ENCODE data around the gene GOLGA6L25. TPM values are rescaled to one million over a fixed set of nuclear protein-coding genes. Genes with fewer than 3 reads are reported as not detected.
"Not testable (repeated sequence)": the region's sequence is repeated elsewhere in the genome, so short reads cannot be mapped to it uniquely, and the experiment has no call there.

The GOLGA6L25 gene
- total and polyA plus RNA-seq, 9 of the 15 experiments (the other 6 are each of a cell fraction or from before 2014, with no cell fraction given), result not detected

DNA sequence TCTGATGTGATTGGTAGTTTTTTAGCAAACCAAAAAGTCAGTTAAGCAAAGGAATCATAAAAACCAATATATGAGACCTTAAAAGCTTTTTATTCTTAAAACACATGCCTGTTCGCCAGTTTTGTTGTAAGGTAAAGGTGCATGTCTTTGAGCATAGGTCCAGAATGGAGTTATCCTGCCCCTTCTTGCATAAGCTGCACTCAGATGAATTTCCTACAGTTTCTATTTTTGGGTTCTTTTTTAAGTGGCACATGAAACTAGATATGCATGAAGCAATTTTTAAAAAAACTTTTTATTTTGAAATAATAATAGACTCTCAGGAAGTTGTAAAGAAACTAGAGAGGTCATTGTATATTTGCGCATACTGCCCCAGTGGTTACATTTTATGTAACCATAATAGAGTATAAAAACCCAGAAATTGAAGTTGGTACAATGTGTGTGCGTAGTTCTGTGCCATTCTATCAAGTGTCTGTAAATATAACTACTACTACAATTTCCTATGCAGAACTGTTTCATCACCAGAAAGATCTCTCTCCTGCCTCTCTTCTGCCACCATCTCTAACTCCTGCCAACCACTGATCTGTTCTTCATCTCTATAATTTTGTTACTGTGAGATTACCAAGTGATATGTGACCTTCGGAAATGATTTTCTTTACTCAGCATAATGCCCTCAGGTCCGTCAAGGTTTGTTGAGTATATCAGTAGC, 40.2 kb downstream of the GOLGA6L25 start:
- POLR2A ChIA-PET; intact Hi-C loops (cut with micrococcal nuclease); FAIRE-seq; H3K27ac ChIP-seq (ENCODE audit: extremely low read depth, low read depth, low read length); H3K4me3 ChIP-seq; in situ Hi-C loops (cut with MboI); H3K79me2 ChIP-seq (ENCODE audit: control insufficient read depth, insufficient read depth, low read length); H3K9me3 ChIP-seq (replicated peaks; ENCODE audit: control insufficient read depth, insufficient read depth, low read depth, low read length); H3K27me3 ChIP-seq (ENCODE audit: control insufficient read depth in 2 of 2, insufficient read depth in 2 of 2, low read length in 2 of 2); H4K20me1 ChIP-seq (replicated peaks; ENCODE audit: control insufficient read depth, insufficient read depth, low read length); DNase-seq (ENCODE audit: extremely low read depth in 1 of 4, low spot score in 3 of 4); H3K9ac ChIP-seq (ENCODE audit: insufficient read depth in 1 of 2, low read depth in 2 of 2, low read length in 2 of 2); H3K4me1 ChIP-seq (replicated peaks in 1 of 2; ENCODE audit: control insufficient read depth in 2 of 2, insufficient read depth in 2 of 2, low read length in 2 of 2); H2AFZ ChIP-seq (ENCODE audit: low read depth, low read length); H3K4me2 ChIP-seq (ENCODE audit: insufficient read depth, low read length); ATAC-seq; H3K9me1 ChIP-seq (ENCODE audit: control insufficient read depth, insufficient read depth, low read length); CTCF ChIA-PET (ENCODE audit: low intra/inter-chr PET ratio); H3K36me3 ChIP-seq (ENCODE audit: control insufficient read depth, insufficient read depth, low read length): not testable (repeated sequence)
- TSS peak; percentile 32 for BruUV-seq (replicated peaks)
- no CpG with 5 or more reads among the region's 5 CpGs for WGBS (ENCODE audit: insufficient coverage, low coverage, missing lambda C conversion rate)

DNA sequence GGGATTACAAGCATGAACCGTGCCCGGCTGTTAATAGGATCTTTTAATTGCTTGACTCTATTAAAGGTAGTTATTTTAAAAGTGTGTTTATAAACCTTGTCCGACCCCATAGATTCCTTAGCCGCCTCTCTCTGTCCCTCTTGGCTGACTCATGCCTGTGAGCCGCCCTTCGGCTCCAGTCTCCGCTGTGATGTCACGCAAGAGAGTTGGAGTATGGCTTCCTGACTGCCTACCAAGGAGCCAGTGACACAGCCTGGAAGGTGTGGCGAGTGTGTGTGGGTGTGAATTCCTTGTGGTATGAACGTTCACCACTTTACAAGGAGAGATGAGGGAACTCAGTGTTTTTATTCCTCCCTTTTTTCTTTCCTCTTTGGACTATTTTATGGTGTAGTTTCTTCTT, 44.1 kb downstream of the GOLGA6L25 start:
- ATAC-seq, result 0 out of 3 replicates have a peak, but pooled peaks have one; percentile 39
- H3K9me3 ChIP-seq (replicated peaks; ENCODE audit: control insufficient read depth, insufficient read depth, low read depth, low read length); BruUV-seq (replicated peaks); H4K20me1 ChIP-seq (replicated peaks; ENCODE audit: control insufficient read depth, insufficient read depth, low read length); H3K4me3 ChIP-seq; POLR2A ChIA-PET; intact Hi-C loops (cut with micrococcal nuclease); H3K79me2 ChIP-seq (ENCODE audit: control insufficient read depth, insufficient read depth, low read length); FAIRE-seq; H3K4me1 ChIP-seq (replicated peaks in 1 of 2; ENCODE audit: control insufficient read depth in 2 of 2, insufficient read depth in 2 of 2, low read length in 2 of 2); in situ Hi-C loops (cut with MboI); DNase-seq (ENCODE audit: extremely low read depth in 1 of 4, low spot score in 3 of 4); H3K9ac ChIP-seq (ENCODE audit: insufficient read depth in 1 of 2, low read depth in 2 of 2, low read length in 2 of 2); H3K9me1 ChIP-seq (ENCODE audit: control insufficient read depth, insufficient read depth, low read length); H3K27me3 ChIP-seq (ENCODE audit: control insufficient read depth in 2 of 2, insufficient read depth in 2 of 2, low read length in 2 of 2); CTCF ChIA-PET (ENCODE audit: low intra/inter-chr PET ratio); H3K4me2 ChIP-seq (ENCODE audit: insufficient read depth, low read length); H2AFZ ChIP-seq (ENCODE audit: low read depth, low read length); H3K27ac ChIP-seq (ENCODE audit: extremely low read depth, low read depth, low read length); H3K36me3 ChIP-seq (ENCODE audit: control insufficient read depth, insufficient read depth, low read length): not testable (repeated sequence)
- WGBS (ENCODE audit: insufficient coverage, low coverage, missing lambda C conversion rate), result no CpG with 5 or more reads among the region's 10 CpGs

DNA sequence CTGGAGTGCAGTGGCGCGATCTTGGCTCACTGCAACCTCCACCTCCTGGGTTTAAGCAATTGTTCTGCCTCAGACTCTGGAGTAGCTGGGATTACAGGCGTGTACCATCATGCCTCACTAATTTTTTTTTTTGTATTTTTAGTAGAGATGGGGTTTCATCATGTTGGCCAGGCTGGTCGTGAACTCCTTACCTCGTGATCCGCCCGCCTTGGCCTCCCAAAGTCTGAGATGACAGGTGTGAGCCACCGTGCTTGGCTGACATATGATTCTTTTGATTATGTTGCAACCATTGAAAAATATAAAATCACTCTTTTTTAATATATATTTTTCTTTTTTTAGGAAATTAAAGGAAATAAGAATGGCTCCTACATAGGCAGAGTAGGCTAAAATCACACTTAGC, 44.8 kb downstream of the GOLGA6L25 start:
- POLR2A ChIA-PET; H2AFZ ChIP-seq (ENCODE audit: low read depth, low read length); H3K4me1 ChIP-seq (replicated peaks in 1 of 2; ENCODE audit: control insufficient read depth in 2 of 2, insufficient read depth in 2 of 2, low read length in 2 of 2); CTCF ChIA-PET (ENCODE audit: low intra/inter-chr PET ratio); H3K27ac ChIP-seq (ENCODE audit: extremely low read depth, low read depth, low read length); H3K27me3 ChIP-seq (ENCODE audit: control insufficient read depth in 2 of 2, insufficient read depth in 2 of 2, low read length in 2 of 2); H3K36me3 ChIP-seq (ENCODE audit: control insufficient read depth, insufficient read depth, low read length); intact Hi-C loops (cut with micrococcal nuclease); H3K4me3 ChIP-seq; DNase-seq (ENCODE audit: extremely low read depth in 1 of 4, low spot score in 3 of 4); FAIRE-seq; ATAC-seq; in situ Hi-C loops (cut with MboI); H4K20me1 ChIP-seq (replicated peaks; ENCODE audit: control insufficient read depth, insufficient read depth, low read length); H3K4me2 ChIP-seq (ENCODE audit: insufficient read depth, low read length); H3K9me1 ChIP-seq (ENCODE audit: control insufficient read depth, insufficient read depth, low read length); H3K79me2 ChIP-seq (ENCODE audit: control insufficient read depth, insufficient read depth, low read length); H3K9me3 ChIP-seq (replicated peaks; ENCODE audit: control insufficient read depth, insufficient read depth, low read depth, low read length); H3K9ac ChIP-seq (ENCODE audit: insufficient read depth in 1 of 2, low read depth in 2 of 2, low read length in 2 of 2); BruUV-seq (replicated peaks): not testable (repeated sequence)
- WGBS (ENCODE audit: insufficient coverage, low coverage, missing lambda C conversion rate), result 96% methylated on average over 5 of the region's 8 CpGs

DNA sequence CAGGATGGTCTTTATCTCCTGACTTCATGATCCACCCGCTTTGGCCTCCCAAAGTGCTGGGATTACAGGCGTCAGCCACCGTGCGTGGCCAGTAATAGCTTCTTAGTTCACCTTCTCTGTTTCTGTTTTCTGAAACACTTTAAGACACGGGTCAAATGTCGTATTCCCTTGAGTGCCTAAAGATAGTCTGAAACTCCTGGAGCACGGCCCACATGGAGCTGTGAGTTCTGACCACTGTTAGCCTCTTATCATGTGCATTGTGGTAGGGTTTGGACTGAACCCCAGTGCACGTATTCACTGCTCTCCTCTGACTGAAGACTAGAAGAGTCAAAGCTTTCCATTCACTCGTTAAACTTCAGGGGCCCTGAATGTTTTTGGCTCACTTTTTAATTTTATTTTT, 48.8 kb downstream of the GOLGA6L25 start:
- WGBS (ENCODE audit: insufficient coverage, low coverage, missing lambda C conversion rate), result no CpG with 5 or more reads among the region's 9 CpGs
- CTCF ChIA-PET (ENCODE audit: low intra/inter-chr PET ratio); H3K4me3 ChIP-seq; H4K20me1 ChIP-seq (replicated peaks; ENCODE audit: control insufficient read depth, insufficient read depth, low read length); H3K9ac ChIP-seq (ENCODE audit: insufficient read depth in 1 of 2, low read depth in 2 of 2, low read length in 2 of 2); H2AFZ ChIP-seq (ENCODE audit: low read depth, low read length); DNase-seq (ENCODE audit: extremely low read depth in 1 of 4, low spot score in 3 of 4); BruUV-seq (replicated peaks); H3K9me3 ChIP-seq (replicated peaks; ENCODE audit: control insufficient read depth, insufficient read depth, low read depth, low read length); H3K4me1 ChIP-seq (replicated peaks in 1 of 2; ENCODE audit: control insufficient read depth in 2 of 2, insufficient read depth in 2 of 2, low read length in 2 of 2); H3K9me1 ChIP-seq (ENCODE audit: control insufficient read depth, insufficient read depth, low read length); H3K27me3 ChIP-seq (ENCODE audit: control insufficient read depth in 2 of 2, insufficient read depth in 2 of 2, low read length in 2 of 2); in situ Hi-C loops (cut with MboI); H3K4me2 ChIP-seq (ENCODE audit: insufficient read depth, low read length); H3K27ac ChIP-seq (ENCODE audit: extremely low read depth, low read depth, low read length); ATAC-seq; H3K79me2 ChIP-seq (ENCODE audit: control insufficient read depth, insufficient read depth, low read length); FAIRE-seq; intact Hi-C loops (cut with micrococcal nuclease); H3K36me3 ChIP-seq (ENCODE audit: control insufficient read depth, insufficient read depth, low read length); POLR2A ChIA-PET: not testable (repeated sequence)
